ENCODE data around the gene ERGIC1. TPM values are rescaled to one million over a fixed set of nuclear protein-coding genes. Genes with fewer than 3 reads are reported as not detected.

ERGIC1 gene, protein sequence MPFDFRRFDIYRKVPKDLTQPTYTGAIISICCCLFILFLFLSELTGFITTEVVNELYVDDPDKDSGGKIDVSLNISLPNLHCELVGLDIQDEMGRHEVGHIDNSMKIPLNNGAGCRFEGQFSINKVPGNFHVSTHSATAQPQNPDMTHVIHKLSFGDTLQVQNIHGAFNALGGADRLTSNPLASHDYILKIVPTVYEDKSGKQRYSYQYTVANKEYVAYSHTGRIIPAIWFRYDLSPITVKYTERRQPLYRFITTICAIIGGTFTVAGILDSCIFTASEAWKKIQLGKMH
- 74.2 and 77.0 TPM in 2 replicates for total RNA-seq (2021)
- long read RNA-seq, transcript ERGIC1-202 (10 exons, 2,881 nt), result major isoform, 19 of 66 reads
- long read RNA-seq, partial matches to known transcripts, result 30 of 66 reads
- long read RNA-seq, other reads (novel, unspliced or antisense), result 16 of 66 reads

DNA sequence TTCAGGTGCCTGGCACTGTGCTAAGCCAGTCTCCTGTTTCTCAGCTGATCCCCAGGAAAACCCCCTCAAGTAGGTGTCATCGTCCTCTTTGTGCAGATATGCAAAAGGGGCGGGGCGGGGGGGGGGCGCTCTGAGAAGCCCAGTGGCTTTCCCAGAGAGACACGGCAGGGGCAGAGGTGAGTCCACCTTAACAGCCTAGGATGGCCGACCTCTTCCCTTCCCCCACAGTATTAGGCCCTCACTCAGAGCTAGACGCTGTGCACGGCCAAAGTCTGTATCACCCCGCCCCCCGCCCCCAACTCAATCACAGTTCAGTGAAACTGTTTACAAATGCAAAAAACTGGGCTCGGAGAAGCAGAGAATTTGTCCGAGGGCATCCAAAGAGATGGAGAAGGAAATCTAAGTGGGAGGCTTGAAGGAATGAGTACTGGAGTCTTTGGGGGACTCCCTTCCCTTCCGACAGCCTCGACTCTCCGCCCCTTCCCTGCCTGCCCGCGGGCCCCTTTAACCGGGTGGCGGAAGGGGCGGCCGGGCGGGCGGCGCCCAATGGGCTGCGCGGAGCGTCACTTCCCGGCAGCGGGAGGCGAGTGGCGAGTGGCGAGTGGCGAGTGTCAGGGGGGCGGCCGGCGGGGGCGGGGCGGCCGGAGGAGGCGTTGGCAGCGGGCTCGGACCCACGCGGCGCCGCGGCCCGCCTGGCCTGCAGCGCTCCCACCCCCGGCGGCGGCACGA is at the start of gene ERGIC1:
ERGIC1 (plus strand) TSS at position 566 of the 729 bp plus-strand sequence; CDS start at position 729, 163 bp downstream.
- Histone ChIP-seq H4K20me1 (ENCODE audit: control insufficient read depth, insufficient read depth, insufficient read length) (peaks cover 2% of the 10 kb centered on the region), H2AK5ac (ENCODE audit: insufficient read length, low read length) (no peak within 1 kb of the TSS), H3K18ac (ENCODE audit: insufficient read length, low read depth, low read length) (peak within 1 kb of the TSS; percentile 70), H3K23ac (ENCODE audit: insufficient read length, low read depth, low read length) (no peak within 1 kb of the TSS), H4K8ac (replicated peaks; ENCODE audit: insufficient read length, low read depth, low read length) (no peak within 1 kb of the TSS), H2BK15ac (ENCODE audit: low read depth, low read length) (no peak within 1 kb of the TSS), H3K9ac (ENCODE audit: extremely low read depth, insufficient read length, low read length) (peak within 1 kb of the TSS; percentile 52), H2AFZ (ENCODE audit: low read length) (no peak within 1 kb of the TSS), H2BK20ac (ENCODE audit: low read depth, low read length, poor library complexity, severe bottlenecking) (no peak within 1 kb of the TSS), H3K79me1 (ENCODE audit: insufficient read depth, low read depth, low read length, poor library complexity, severe bottlenecking) (peaks cover 3% of the 10 kb centered on the region), H3K79me2 (ENCODE audit: insufficient read depth, low read length) (peaks cover 18% of the 10 kb centered on the region; the same call in 1 of the 2 replicates), H3K27ac (ENCODE audit: insufficient read length, low read depth, low read length) (peak within 1 kb of the TSS; percentile 4), H4K91ac (ENCODE audit: insufficient read length, low read depth, low read length) (no peak within 1 kb of the TSS), H3T11ph (ENCODE audit: low read length) (no peak within 1 kb of the TSS), H3K56ac (ENCODE audit: insufficient read length, low read depth, low read length) (no peak within 1 kb of the TSS), H3K4me2 (ENCODE audit: insufficient read depth, insufficient read length, low read length) (peak within 1 kb of the TSS; percentile 45), H2BK120ac (ENCODE audit: low read depth, low read length, poor library complexity, severe bottlenecking) (no peak within 1 kb of the TSS), H3K9me3 (ENCODE audit: control insufficient read depth, low read depth, low read length) (no peaks in the 10 kb centered on the region), H4K5ac (ENCODE audit: insufficient read length, low read depth, low read length) (no peak within 1 kb of the TSS), H3K23me2 (ENCODE audit: insufficient read length, low read depth, low read length, poor library complexity, severe bottlenecking) (no peaks in the 10 kb centered on the region), H3K4ac (ENCODE audit: low read depth, low read length) (no peak within 1 kb of the TSS), H2BK12ac (ENCODE audit: insufficient read length, low read depth, low read length) (peak within 1 kb of the TSS; percentile 47), H3K27me3 (ENCODE audit: insufficient read depth, low read length) (no peaks in the 10 kb centered on the region), H3K14ac (ENCODE audit: insufficient read depth, low read length) (peak within 1 kb of the TSS; percentile 74), H3K4me1 (ENCODE audit: insufficient read depth, low read length) (peaks cover 7% of the 10 kb centered on the region; the same call in 1 of the 2 replicates), H2BK5ac (ENCODE audit: insufficient read length, low read length) (no peak within 1 kb of the TSS)
- TF ChIP-seq, protein P1, sequence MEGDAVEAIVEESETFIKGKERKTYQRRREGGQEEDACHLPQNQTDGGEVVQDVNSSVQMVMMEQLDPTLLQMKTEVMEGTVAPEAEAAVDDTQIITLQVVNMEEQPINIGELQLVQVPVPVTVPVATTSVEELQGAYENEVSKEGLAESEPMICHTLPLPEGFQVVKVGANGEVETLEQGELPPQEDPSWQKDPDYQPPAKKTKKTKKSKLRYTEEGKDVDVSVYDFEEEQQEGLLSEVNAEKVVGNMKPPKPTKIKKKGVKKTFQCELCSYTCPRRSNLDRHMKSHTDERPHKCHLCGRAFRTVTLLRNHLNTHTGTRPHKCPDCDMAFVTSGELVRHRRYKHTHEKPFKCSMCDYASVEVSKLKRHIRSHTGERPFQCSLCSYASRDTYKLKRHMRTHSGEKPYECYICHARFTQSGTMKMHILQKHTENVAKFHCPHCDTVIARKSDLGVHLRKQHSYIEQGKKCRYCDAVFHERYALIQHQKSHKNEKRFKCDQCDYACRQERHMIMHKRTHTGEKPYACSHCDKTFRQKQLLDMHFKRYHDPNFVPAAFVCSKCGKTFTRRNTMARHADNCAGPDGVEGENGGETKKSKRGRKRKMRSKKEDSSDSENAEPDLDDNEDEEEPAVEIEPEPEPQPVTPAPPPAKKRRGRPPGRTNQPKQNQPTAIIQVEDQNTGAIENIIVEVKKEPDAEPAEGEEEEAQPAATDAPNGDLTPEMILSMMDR (conservative IDR thresholded peaks at IDR 0.05), result no peak
- peak within 1 kb of the TSS; percentile 92 to 98 (median 95) for H3K27ac Mint-ChIP-seq
- DNase-seq, result peak; percentile 88
- peaks cover 27 to 31% of the 10 kb centered on the region in 2 experiments for H3K4me1 Mint-ChIP-seq
- H3K9me3 Mint-ChIP-seq, result no peaks in the 10 kb centered on the region
- WGBS (ENCODE audit: extremely low coverage, insufficient read length, low lambda C conversion rate), result no CpG with 5 or more reads among the region's 53 CpGs
- H3K36me3 Mint-ChIP-seq (ENCODE audit: insufficient read depth in 1 of 3, low read depth in 3 of 3), result peaks cover 0 to 11% (median 6%) of the 10 kb centered on the region in 3 experiments; a peak in 3 of 7 replicates
- peak within 1 kb of the TSS; percentile 84 to 90 for H3K4me3 Mint-ChIP-seq
- H3K27me3 Mint-ChIP-seq (ENCODE audit: low read depth), result no peaks in the 10 kb centered on the region; the same call in 1 of the 2 replicates

All from H9 (cell line).